Endodermal cell (in vitro differentiated cells): ENCODE results near the gene GOLIM4. TPM values are rescaled to one million over a fixed set of nuclear protein-coding genes. Genes with fewer than 3 reads are reported as not detected.

Experiments
- DNase-seq: peaks from one replicate; pipeline ENCODE4 v3.0.0-alpha.2; 2017
- H3K27ac ChIP-seq: 2 replicates; pipeline ENCODE4 v1.5.1; 2013; ENCODE audit warnings: mild to moderate bottlenecking, low read depth, low read length, moderate library complexity
- H3K27me3 ChIP-seq: 2 replicates; pipeline ENCODE4 v1.6.1; 2013; ENCODE audit warnings: mild to moderate bottlenecking, low read length, moderate library complexity; ENCODE audit not compliant: insufficient read depth, control insufficient read depth, poor library complexity, severe bottlenecking
- H3K36me3 ChIP-seq: 2 replicates; pipeline ENCODE4 v1.7.0; 2013; ENCODE audit warnings: mild to moderate bottlenecking, low read length, moderate library complexity; ENCODE audit not compliant: control insufficient read depth, insufficient read depth
- H3K4me1 ChIP-seq: one replicate; pipeline ENCODE4 v1.7.0; 2013; ENCODE audit warnings: low read length; ENCODE audit not compliant: control insufficient read depth, insufficient read depth
- H3K4me3 ChIP-seq: 2 replicates; pipeline ENCODE4 v1.5.1; 2013; ENCODE audit warnings: mild to moderate bottlenecking, low read length, moderate library complexity
- H3K9ac ChIP-seq: 2 replicates; pipeline ENCODE4 v1.6.1; 2013; ENCODE audit warnings: mild to moderate bottlenecking, low read length, moderate library complexity; ENCODE audit not compliant: poor library complexity, severe bottlenecking; ENCODE audit errors: extremely low read depth
- H3K9me3 ChIP-seq: 2 replicates; pipeline ENCODE4 v1.6.1; 2013; ENCODE audit warnings: mild to moderate bottlenecking, low read length, moderate library complexity; ENCODE audit not compliant: control insufficient read depth
- H3K27ac Mint-ChIP-seq: 2 replicates; pipeline ENCODE4 v1.8.0; 2020; ENCODE audit warnings: mixed read lengths
- H3K27me3 Mint-ChIP-seq: 2 replicates; pipeline ENCODE4 v1.8.0; 2021; ENCODE audit warnings: mild to moderate bottlenecking, mixed read lengths; ENCODE audit not compliant: insufficient read depth
- H3K36me3 Mint-ChIP-seq: 2 replicates; pipeline ENCODE4 v1.8.0; 2020; ENCODE audit warnings: low read depth, mixed read lengths
- H3K4me1 Mint-ChIP-seq: 2 replicates; pipeline ENCODE4 v1.8.0; 2020; ENCODE audit warnings: mixed read lengths
- H3K4me3 Mint-ChIP-seq: 2 replicates; pipeline ENCODE4 v1.8.0; 2020; ENCODE audit warnings: mild to moderate bottlenecking, moderate library complexity, mixed read lengths
- H3K9me3 Mint-ChIP-seq: 2 replicates; pipeline ENCODE4 v1.8.0; 2020; ENCODE audit warnings: mild to moderate bottlenecking, mixed read lengths
- CTCF ChIP-seq: fragments of 200-600 bp; sonication (generic); conservative IDR thresholded peaks from 2 replicates; pipeline ENCODE4 v1.5.0; 2021; ENCODE audit warnings: antibody characterized with exemption, mild to moderate bottlenecking
- WGBS, 2 experiments: methylation state at CpG; one replicate each; pipeline versions ENCODE4 v1.1.5 to v1.1.7; 2013; ENCODE audit warnings: missing lambda C conversion rate in 2 of 2, mixed read lengths in 1 of 2; ENCODE audit not compliant: insufficient coverage in 1 of 2, insufficient read length in 1 of 2; 5-methylcytosine and 5-hydroxymethylcytosine counted together
- total RNA-seq, 2 donors: library from RNA; stranded (reverse); fragmentation: NEBNext Ultra II Directional in 1 of 2; extraction: Animal tissue kit (Norgen Biotek cat#: 25700) in 1 of 2; gene quantifications; 2 replicates in 1 of 2; 3 replicates in 1 of 2; pipeline ENCODE4 v1.2.1, GENCODE V29; 2021

The GOLIM4 gene
- total RNA-seq, 2 donors from 2014 or later: 19.3 to 19.9 TPM

GRCh38 chr3:167989066-167989465, 106.7 kb downstream of the GOLIM4 start:
- H3K27me3 Mint-ChIP-seq: peaks cover 35% of the 10 kb centered on the region
- no CpG with 5 or more reads among the region's 2 CpGs for WGBS, 2 experiments

GRCh38 chr3:167983583-167983982, 112.1 kb downstream of the GOLIM4 start:
- no peak for TF ChIP-seq CTCF
- Mint-ChIP-seq H3K4me3 (no peak overlapping the region), H3K4me1 (no peaks in the 10 kb centered on the region), H3K36me3 (no peaks in the 10 kb centered on the region), H3K27ac (no peak overlapping the region), H3K27me3 (peaks cover 8% of the 10 kb centered on the region), H3K9me3 (no peaks in the 10 kb centered on the region)
- no peak for DNase-seq
- 82 to 100% methylated on average over 1 to 2 of the region's 2 CpGs for WGBS, 2 experiments
- no peaks in the 10 kb centered on the region for H3K27me3 ChIP-seq
- no peaks in the 10 kb centered on the region for H3K36me3 ChIP-seq
- H3K27ac ChIP-seq: no peak overlapping the region
- H3K9me3 ChIP-seq: no peaks in the 10 kb centered on the region
- no peak overlapping the region for H3K4me3 ChIP-seq
- H3K4me1 ChIP-seq: no peaks in the 10 kb centered on the region
- H3K9ac ChIP-seq: no peak overlapping the region

More at GRCh38 chr3:167989066-167989465, 106.7 kb downstream of the GOLIM4 start:
- no peaks in the 10 kb centered on the region for H3K36me3 ChIP-seq
- no peaks in the 10 kb centered on the region for H3K9me3 ChIP-seq
- Mint-ChIP-seq H3K27ac (no peak overlapping the region), H3K9me3 (no peaks in the 10 kb centered on the region), H3K36me3 (no peaks in the 10 kb centered on the region), H3K4me1 (peaks cover 2% of the 10 kb centered on the region), H3K4me3 (no peak overlapping the region)
- no peak for TF ChIP-seq CTCF
- H3K27me3 ChIP-seq: peaks cover 9% of the 10 kb centered on the region
- no peak overlapping the region for H3K27ac ChIP-seq
- no peaks in the 10 kb centered on the region for H3K4me1 ChIP-seq
- no peak overlapping the region for H3K9ac ChIP-seq
- no peak for DNase-seq
- H3K4me3 ChIP-seq: no peak overlapping the region

- Histone ChIP-seq H3K36me3 (no peaks in the 10 kb centered on the region), H3K27me3 (no peaks in the 10 kb centered on the region), H3K4me3 (no peak overlapping the region), H3K4me1 (peaks cover 3% of the 10 kb centered on the region), H3K9ac (no peak overlapping the region), H3K27ac (no peak overlapping the region), H3K9me3 (no peaks in the 10 kb centered on the region)
- H3K27ac Mint-ChIP-seq: no peak overlapping the region
- TF ChIP-seq CTCF: no peak
- no peak for DNase-seq
- peaks cover 2% of the 10 kb centered on the region for H3K27me3 Mint-ChIP-seq
- peaks cover 9% of the 10 kb centered on the region for H3K4me1 Mint-ChIP-seq
- no peaks in the 10 kb centered on the region for H3K36me3 Mint-ChIP-seq
- no peaks in the 10 kb centered on the region for H3K9me3 Mint-ChIP-seq
- 100% methylated on average over 1 of the region's 1 CpG; no CpG with 5 or more reads in 1 of the 2 experiments for WGBS, 2 experiments
- H3K4me3 Mint-ChIP-seq: no peak overlapping the region
Measured at GRCh38 chr3:167978486-167978885, 117.2 kb downstream of the GOLIM4 start.
